Measurements from ENCODE around the gene SVIL.
"Not testable (repeated sequence)": the region's sequence is repeated elsewhere in the genome, so short reads cannot be mapped to it uniquely, and the experiment has no call there.

- TF ChIP-seq, protein P1, sequence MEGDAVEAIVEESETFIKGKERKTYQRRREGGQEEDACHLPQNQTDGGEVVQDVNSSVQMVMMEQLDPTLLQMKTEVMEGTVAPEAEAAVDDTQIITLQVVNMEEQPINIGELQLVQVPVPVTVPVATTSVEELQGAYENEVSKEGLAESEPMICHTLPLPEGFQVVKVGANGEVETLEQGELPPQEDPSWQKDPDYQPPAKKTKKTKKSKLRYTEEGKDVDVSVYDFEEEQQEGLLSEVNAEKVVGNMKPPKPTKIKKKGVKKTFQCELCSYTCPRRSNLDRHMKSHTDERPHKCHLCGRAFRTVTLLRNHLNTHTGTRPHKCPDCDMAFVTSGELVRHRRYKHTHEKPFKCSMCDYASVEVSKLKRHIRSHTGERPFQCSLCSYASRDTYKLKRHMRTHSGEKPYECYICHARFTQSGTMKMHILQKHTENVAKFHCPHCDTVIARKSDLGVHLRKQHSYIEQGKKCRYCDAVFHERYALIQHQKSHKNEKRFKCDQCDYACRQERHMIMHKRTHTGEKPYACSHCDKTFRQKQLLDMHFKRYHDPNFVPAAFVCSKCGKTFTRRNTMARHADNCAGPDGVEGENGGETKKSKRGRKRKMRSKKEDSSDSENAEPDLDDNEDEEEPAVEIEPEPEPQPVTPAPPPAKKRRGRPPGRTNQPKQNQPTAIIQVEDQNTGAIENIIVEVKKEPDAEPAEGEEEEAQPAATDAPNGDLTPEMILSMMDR (conservative IDR thresholded peaks at IDR 0.05) = not testable (repeated sequence)
- not testable (repeated sequence) for TF ChIP-seq EZH2 (IDR thresholded peaks at IDR 0.05; ENCODE audit: low read depth)
Observed at GRCh38 chr10:29587102-29587749, 47.5 kb downstream of the SVIL start.
